OCI-LY7 (cell line): Measurements from ENCODE around the gene TMEM185B. TPM values are rescaled to one million over a fixed set of nuclear protein-coding genes. Genes with fewer than 3 reads are reported as not detected.

Experiments used
- BruUV-seq: library from RNA; stranded (reverse); fragments of 400-500 nt; replicated peaks from 2 replicates; lab custom pipeline; 2021; lab: Mats Ljungman, UMichigan
- CTCF ChIA-PET: fragments of 300-600 bp; sonication (Branson Sonifier 250); formaldehyde crosslinking; loops from one replicate; lab custom pipeline; 2022; ENCODE audit warnings: antibody characterized with exemption; ENCODE audit not compliant: unreplicated experiment; lab: Charles Lee
- POLR2A ChIA-PET: fragments of 300-600 bp; sonication (Branson Sonifier 250); formaldehyde crosslinking; loops from one replicate; lab custom pipeline; 2022; ENCODE audit warnings: antibody characterized with exemption; lab: Charles Lee
- DNase-seq: peaks from one replicate; pipeline ENCODE4 v3.0.0-alpha.2; 2015; ENCODE audit warnings: low spot score
- H2AFZ ChIP-seq: fragments of 200-600 bp; sonication (generic), shearing (Covaris generic); 2 replicates; pipeline ENCODE4 v1.6.1; 2014; ENCODE audit warnings: mild to moderate bottlenecking, antibody characterized with exemption, low read length, moderate library complexity
- H3K27ac ChIP-seq: fragments of 200-600 bp; sonication (generic); 2 replicates; pipeline ENCODE4 v1.5.1; 2014; ENCODE audit warnings: mixed run types, low read depth, mild to moderate bottlenecking, moderate library complexity, low read length, inconsistent platforms; ENCODE audit not compliant: poor library complexity, severe bottlenecking
- H3K36me3 ChIP-seq: fragments of 200-600 bp; sonication (generic); 2 replicates; pipeline ENCODE4 v1.6.1; 2014; ENCODE audit warnings: mild to moderate bottlenecking, antibody characterized with exemption, low read length, moderate library complexity, mixed read lengths; ENCODE audit not compliant: insufficient read depth
- H3K4me1 ChIP-seq: fragments of 200-600 bp; sonication (generic); 2 replicates; pipeline ENCODE4 v1.5.1; 2014; ENCODE audit warnings: mild to moderate bottlenecking, low read length; ENCODE audit not compliant: insufficient read depth, poor library complexity, severe bottlenecking
- H3K4me2 ChIP-seq: fragments of 200-600 bp; sonication (generic); 2 replicates; pipeline ENCODE4 v1.6.1; 2014; ENCODE audit warnings: mild to moderate bottlenecking, low read length
- H3K4me3 ChIP-seq: fragments of 200-600 bp; sonication (generic); 2 replicates; pipeline ENCODE4 v1.5.1; 2014; ENCODE audit warnings: mild to moderate bottlenecking, low read depth, low read length; ENCODE audit not compliant: poor library complexity, severe bottlenecking
- H3K79me2 ChIP-seq: fragments of 200-600 bp; sonication (generic); 2 replicates; pipeline ENCODE4 v1.6.1; 2016; ENCODE audit warnings: low read depth, mild to moderate bottlenecking, low read length, moderate library complexity, mixed read lengths; ENCODE audit not compliant: insufficient read depth
- H3K9me2 ChIP-seq: fragments of 200-600 bp; sonication (generic); 2 replicates; pipeline ENCODE4 v1.6.1; 2016; ENCODE audit warnings: mild to moderate bottlenecking, low read length, mixed read lengths; ENCODE audit not compliant: insufficient read depth
- H3K9me3 ChIP-seq: fragments of 200-600 bp; sonication (generic); 2 replicates; pipeline ENCODE4 v1.6.1; 2014; ENCODE audit warnings: mild to moderate bottlenecking, mixed run types, low read length, mixed read lengths
- H4K20me1 ChIP-seq: fragments of 200-600 bp; sonication (generic); 2 replicates; pipeline ENCODE4 v1.6.1; 2014; ENCODE audit warnings: mild to moderate bottlenecking, antibody characterized with exemption, low read length, moderate library complexity, mixed read lengths; ENCODE audit not compliant: insufficient read depth
- CTCF ChIP-seq: fragments of 200-600 bp; sonication (generic); conservative IDR thresholded peaks from 2 replicates; pipeline ENCODE4 v1.5.1; 2014; ENCODE audit warnings: mild to moderate bottlenecking, antibody characterized with exemption, low read length, moderate library complexity, mixed read lengths
- EZH2phosphoT487 ChIP-seq: fragments of 200-600 bp; sonication (generic); IDR thresholded peaks from 2 replicates; pipeline ENCODE4 v1.6.1; 2018; ENCODE audit warnings: low read depth, borderline replicate concordance, mild to moderate bottlenecking, mixed run types, antibody characterized with exemption, low read length, moderate library complexity, mixed read lengths
- intact Hi-C: fragments of 100-400 bp; cut with micrococcal nuclease; formaldehyde crosslinking; loops from one replicate; pipeline ENCODE4 v1.10.0; 2022; ENCODE audit not compliant: unreplicated experiment
- total RNA-seq, 2 experiments: library from RNA; depleted of rRNA in 1 of 2; stranded (reverse); fragments of >200 nt in 1 of 2; shearing (Covaris generic) in 1 of 2; gene quantifications; 2 replicates each; pipeline ENCODE4 v1.2.3, GENCODE V29; 2014 to 2022

TMEM185B gene
- total RNA-seq, 2 experiments from 2014 or later, result 24.4 to 30.2 TPM

GRCh38 chr2:120254178-120254577, 31.0 kb upstream of the TMEM185B start:
- H3K4me2 ChIP-seq, result peak overlapping the region; percentile 95
- H3K9me2 ChIP-seq, result no peaks in the 10 kb centered on the region
- no peak for TF ChIP-seq EZH2phosphoT487
- no peak for TF ChIP-seq CTCF
- H3K4me3 ChIP-seq, result peak overlapping the region; percentile 73
- H4K20me1 ChIP-seq, result no peaks in the 10 kb centered on the region; the same call in none of the 2 replicates
- H3K27ac ChIP-seq, result no peak overlapping the region
- CTCF ChIA-PET, result no interaction called here
- POLR2A ChIA-PET, result no interaction called here
- no peak overlapping the region for H2AFZ ChIP-seq
- BruUV-seq, result no TSS peak
- intact Hi-C loops, result loop anchor here (2.0 kb wide), 1 partner anchor 59 kb away; no protein-coding TSS in a partner anchor
- H3K79me2 ChIP-seq, result no peaks in the 10 kb centered on the region
- no peak for DNase-seq
- peaks cover 16% of the 10 kb centered on the region for H3K4me1 ChIP-seq
- no peaks in the 10 kb centered on the region for H3K36me3 ChIP-seq
- H3K9me3 ChIP-seq, result no peaks in the 10 kb centered on the region

GRCh38 chr2:120253021-120253882, 30.1 kb upstream of the TMEM185B start:
- no peaks in the 10 kb centered on the region for H3K9me3 ChIP-seq
- H4K20me1 ChIP-seq, result no peaks in the 10 kb centered on the region; the same call in none of the 2 replicates
- TF ChIP-seq CTCF, result peak; percentile 48
- TF ChIP-seq EZH2phosphoT487, result no peak
- H3K4me3 ChIP-seq, result peak overlapping the region; percentile 73
- H3K4me2 ChIP-seq, result peak overlapping the region; percentile 95
- intact Hi-C loops, result no loop called here
- H3K79me2 ChIP-seq, result no peaks in the 10 kb centered on the region
- H3K27ac ChIP-seq, result no peak overlapping the region
- no peaks in the 10 kb centered on the region for H3K36me3 ChIP-seq
- H3K4me1 ChIP-seq, result peaks cover 16% of the 10 kb centered on the region
- DNase-seq, result peak; percentile 62
- peak overlapping the region; percentile 62 for H2AFZ ChIP-seq
- no TSS peak for BruUV-seq
- no peaks in the 10 kb centered on the region for H3K9me2 ChIP-seq
- CTCF ChIA-PET, result no interaction called here
- POLR2A ChIA-PET, result interaction anchor here (1.3 to 1.6 kb wide), 3 partner anchors 21 to 77 kb away, joined by 3 to 7 read pairs (median 5); no protein-coding TSS in a partner anchor
